Caki2 (cell line): ENCODE results near the gene ASPSCR1. TPM values are rescaled to one million over a fixed set of nuclear protein-coding genes. Genes with fewer than 3 reads are reported as not detected.
"Not testable (repeated sequence)": the region's sequence is repeated elsewhere in the genome, so short reads cannot be mapped to it uniquely, and the experiment has no call there.

ENCODE experiments used
- DNase-seq: peaks from one replicate; pipeline ENCODE4 v3.0.0-alpha.2; 2015; ENCODE audit warnings: low read depth
- in situ Hi-C: cut with HindIII; loops from 2 replicates; pipeline ENCODE4 v1.10.0; 2016; ENCODE audit warnings: low sequenced_read_pairs, low pct_unique_long_range_greater_than_20kb, mixed read lengths
- total RNA-seq: library from RNA; depleted of rRNA; stranded (reverse); fragments of >200 nt; shearing (Covaris generic); gene quantifications from 2 replicates; pipeline ENCODE4 v1.2.3, GENCODE V29; 2014; ENCODE audit warnings: low replicate concordance

Gene ASPSCR1
- total RNA-seq, 1 experiment from 2014 or later, result 62.8 TPM

GRCh38 chr17:81968850-81969812, 8.3 kb upstream of the ASPSCR1 start:
- no peak for DNase-seq
- in situ Hi-C loops, result no loop called here

GRCh38 chr17:81973432-81973831, 4.0 kb upstream of the ASPSCR1 start:
- DNase-seq, result no peak
- in situ Hi-C loops, result no loop called here

DNA sequence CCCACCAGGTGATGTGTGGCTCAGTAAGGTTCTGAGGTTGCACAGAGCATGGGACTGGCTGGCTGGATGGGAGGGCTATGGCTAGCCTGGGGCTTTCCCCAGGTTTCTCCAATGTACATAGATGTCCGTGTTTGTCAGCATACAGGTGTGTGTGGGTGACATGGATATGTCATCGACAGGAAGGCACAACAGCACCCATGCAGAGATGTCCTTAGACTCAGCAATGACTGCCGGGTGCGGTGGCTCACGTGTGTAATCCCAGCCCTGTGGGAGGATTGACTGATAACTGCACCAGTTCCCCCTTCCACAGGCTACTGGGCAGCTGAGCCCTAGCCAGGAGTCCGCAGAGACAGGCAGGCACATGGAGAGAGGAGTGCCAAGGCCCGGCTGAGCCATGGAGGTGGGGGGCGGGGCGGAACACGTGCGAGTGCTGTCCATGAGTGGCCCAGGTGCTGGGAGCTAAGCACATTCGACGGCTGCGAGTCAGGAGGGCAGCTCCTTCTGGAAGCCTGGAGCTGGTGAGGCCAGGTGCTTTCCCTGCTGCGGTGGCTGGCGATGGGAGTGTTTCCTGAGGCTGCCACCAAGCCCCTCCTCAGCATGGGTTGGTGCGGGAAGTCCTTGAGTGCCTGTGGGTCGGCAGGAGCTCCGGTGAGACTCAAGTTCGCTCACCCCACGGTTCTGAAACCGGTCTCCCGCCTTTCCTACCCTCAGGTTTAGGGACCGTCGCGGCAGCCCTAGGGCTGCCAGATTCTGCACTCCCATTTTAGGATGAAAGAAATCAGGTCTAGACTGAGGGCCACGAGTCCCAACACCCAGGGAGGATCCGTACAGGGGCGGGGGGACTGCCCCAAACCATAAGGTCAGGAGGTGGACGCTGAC, 858 bp upstream of the ASPSCR1 start:
- in situ Hi-C loops, result no loop called here

GRCh38 chr17:81978524-81979298, 1.3 kb downstream of the ASPSCR1 start:
- in situ Hi-C loops, result no loop called here
- DNase-seq, result no peak

More for the DNA sequence above, 858 bp upstream of the ASPSCR1 start:
- peak; percentile 39 for DNase-seq

GRCh38 chr17:81980122-81980521, 2.7 kb downstream of the ASPSCR1 start:
- in situ Hi-C loops, result no loop called here
- DNase-seq, result no peak

GRCh38 chr17:81980707-81981343, 3.4 kb downstream of the ASPSCR1 start:
- no peak for DNase-seq
- in situ Hi-C loops, result no loop called here

DNA sequence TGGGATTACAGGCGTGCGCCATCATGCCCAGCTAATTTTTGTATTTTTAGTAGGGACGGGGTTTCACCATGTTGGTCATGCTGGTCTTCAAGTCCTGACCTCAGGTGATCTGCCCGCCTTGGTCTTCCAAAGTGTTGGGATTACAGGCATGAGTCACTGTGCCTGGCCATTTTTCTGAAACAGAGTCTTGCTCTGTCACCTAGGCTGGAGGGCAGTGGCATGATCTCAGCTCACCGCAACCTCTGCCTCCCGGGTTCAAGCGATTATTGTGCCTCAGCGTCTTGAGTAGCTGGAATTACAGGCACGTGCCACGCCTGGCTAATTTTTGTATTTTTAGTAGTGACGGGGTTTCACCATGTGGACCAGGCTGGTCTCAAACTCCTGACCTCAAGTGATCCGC, 4.1 kb downstream of the ASPSCR1 start:
- peak; percentile 38 for DNase-seq
- in situ Hi-C loops, result not testable (repeated sequence)

GRCh38 chr17:81983011-81983638, 5.7 kb downstream of the ASPSCR1 start:
- DNase-seq, result no peak

GRCh38 chr17:81983639-81984373, 6.4 kb downstream of the ASPSCR1 start:
- DNase-seq, result no peak
- in situ Hi-C loops, result no loop called here

More at GRCh38 chr17:81983011-81983638, 5.7 kb downstream of the ASPSCR1 start:
- in situ Hi-C loops, result no loop called here

DNA sequence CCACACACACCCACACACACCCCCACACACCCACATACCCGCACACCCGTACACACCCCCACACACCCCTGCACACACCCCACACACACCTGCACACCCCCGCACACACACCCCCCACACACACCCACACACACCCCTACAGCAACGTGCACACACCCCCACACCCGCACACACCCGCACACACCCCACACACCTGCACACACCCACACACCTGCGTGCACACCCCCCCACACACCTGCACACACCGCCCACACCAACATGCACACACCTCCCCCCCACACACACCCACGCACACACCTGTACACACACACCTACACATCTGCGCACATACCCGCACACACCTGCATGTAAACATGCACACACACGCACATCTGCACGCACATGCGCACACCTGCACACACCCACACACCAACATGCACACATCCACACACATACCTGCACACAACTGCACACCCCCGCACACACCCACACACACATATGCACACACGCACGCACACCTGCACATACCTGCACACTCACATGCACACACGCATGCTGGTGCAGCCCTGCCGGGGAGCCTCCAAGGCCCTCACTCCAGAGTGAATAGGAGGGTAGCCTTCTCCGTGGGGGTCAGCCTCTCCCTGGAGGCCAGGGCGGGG, 7.5 kb downstream of the ASPSCR1 start:
- DNase-seq, result no peak
- in situ Hi-C loops, result no loop called here

DNA sequence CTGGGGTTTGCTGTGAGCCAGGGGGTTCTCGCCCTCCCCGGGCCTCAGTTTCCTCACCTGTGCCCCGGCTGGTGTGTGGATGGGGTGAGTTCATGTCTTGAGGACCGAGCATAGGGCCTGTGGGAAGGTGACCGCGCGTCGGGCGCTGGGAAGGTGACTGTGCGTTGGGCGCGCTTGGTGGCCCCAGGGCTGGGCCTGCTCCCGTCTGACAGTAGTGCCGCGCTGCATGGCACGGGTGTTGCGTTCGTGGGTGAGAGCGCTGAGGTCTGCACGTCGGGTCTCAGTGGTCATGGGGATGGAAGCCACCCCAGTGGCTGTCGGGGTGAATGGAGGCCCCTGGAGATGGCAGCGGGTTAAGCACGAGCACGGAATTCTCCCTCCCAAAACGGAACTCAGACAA, 9.2 kb downstream of the ASPSCR1 start:
- no peak for DNase-seq
- in situ Hi-C loops, result no loop called here

DNA sequence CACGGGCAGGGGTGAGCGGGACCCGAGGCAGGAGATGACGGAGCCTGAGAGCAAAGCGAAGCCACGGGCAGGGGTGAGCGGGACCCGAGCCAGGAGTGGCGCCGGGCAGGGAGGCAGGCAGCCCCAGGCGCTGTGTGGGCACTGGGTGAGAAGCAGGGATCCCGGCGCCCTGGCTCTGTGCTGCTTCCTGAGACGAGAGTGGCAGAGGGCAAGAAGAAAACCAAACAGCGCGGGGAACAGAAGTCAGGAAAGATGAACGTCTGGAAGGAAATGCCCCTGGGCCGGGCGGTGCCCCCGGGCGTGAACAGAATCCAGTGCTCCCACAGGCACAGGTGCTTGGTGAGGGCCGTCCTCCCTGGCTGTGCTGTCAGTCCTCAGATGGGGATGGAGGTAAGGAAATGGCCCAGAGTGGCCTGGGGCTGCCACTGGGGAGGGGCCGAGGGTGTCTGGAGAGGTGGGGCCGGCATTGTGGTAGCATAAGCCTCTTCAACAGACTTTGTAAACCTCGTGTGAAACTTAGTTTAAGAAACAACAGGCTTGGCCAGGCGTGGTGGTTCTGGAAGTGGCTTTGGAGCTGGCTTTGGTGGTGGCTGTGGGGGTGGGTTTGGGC, 9.8 kb downstream of the ASPSCR1 start:
- DNase-seq, result no peak
- in situ Hi-C loops, result no loop called here

- no peak for DNase-seq
- in situ Hi-C loops, result no loop called here
Observed at GRCh38 chr17:81990836-81991683, 13.6 kb downstream of the ASPSCR1 start.

- in situ Hi-C loops, result no loop called here
- peak; percentile 88 for DNase-seq
Observed at GRCh38 chr17:81991684-81992305, 14.4 kb downstream of the ASPSCR1 start.
